CD4-positive, alpha-beta T cell treated with Interleukin-12 subunit alpha and Interleukin-12 subunit beta, for 1 hour (primary cell): ENCODE results near the gene ZNF394.

Experiments used
- DNase-seq: peaks from one replicate; pipeline ENCODE4 v3.0.0-alpha.2; 2020

The ZNF394 gene

GRCh38 chr7:99447943-99448342, 52.1 kb downstream of the ZNF394 start:
- DNase-seq, result no peak

GRCh38 chr7:99446096-99446495, 54.0 kb downstream of the ZNF394 start:
- DNase-seq, result no peak
